A549 (cell line): ENCODE data around the gene IRX3.

Experiments used
- CBX2 ChIP-seq: fragments of 200-600 bp; sonication (generic); IDR thresholded peaks from 2 replicates; pipeline ENCODE4 v1.6.1; 2016; ENCODE audit warnings: low read depth, mild to moderate bottlenecking, borderline replicate concordance
- CHD2 ChIP-seq: fragments of 150-350 bp; IDR thresholded peaks from 2 replicates; pipeline ENCODE4 v1.6.1; 2014; ENCODE audit warnings: low read length; ENCODE audit not compliant: partially characterized antibody
- CTCF ChIP-seq: fragments of >200 bp; sonication (Bioruptor Twin); formaldehyde crosslinking; IDR thresholded peaks from 3 replicates; pipeline ENCODE4 v1.5.1; 2016
- HDAC2 ChIP-seq: fragments of 200-600 bp; sonication (generic); IDR thresholded peaks from 2 replicates; pipeline ENCODE4 v1.6.1; 2016
- MAX ChIP-seq: IDR thresholded peaks from 2 replicates; pipeline ENCODE4 v1.6.1; 2012
- NR3C1 ChIP-seq: fragments of >200 bp; sonication (Bioruptor Twin); formaldehyde crosslinking; IDR thresholded peaks from 3 replicates; pipeline ENCODE4 v1.6.1; 2017
- POLR2A ChIP-seq: IDR thresholded peaks from 2 replicates; pipeline ENCODE4 v1.6.1; 2012; ENCODE audit warnings: mild to moderate bottlenecking, low read length
- RAD21 ChIP-seq, 2 experiments: fragments of >200 bp in 1 of 2; sonication (Bioruptor Twin) in 1 of 2; formaldehyde crosslinking in 1 of 2; IDR thresholded peaks in 1 of 2; conservative IDR thresholded peaks in 1 of 2; 2 replicates in 1 of 2; 3 replicates in 1 of 2; pipeline ENCODE4 v1.6.1; 2012 to 2018; ENCODE audit warnings: inconsistent platforms in 1 of 2
- REST ChIP-seq: fragments of 200-600 bp; sonication (generic); IDR thresholded peaks from 2 replicates; pipeline ENCODE4 v1.6.1; 2016; ENCODE audit warnings: antibody characterized with exemption, mild to moderate bottlenecking, moderate library complexity
- SREBF2 ChIP-seq: fragments of 450-650 bp; IDR thresholded peaks from 2 replicates; pipeline ENCODE4 v1.6.1; 2014; ENCODE audit warnings: mild to moderate bottlenecking, moderate library complexity

GRCh38 chr16:54265575-54266107, 20.9 kb downstream of the IRX3 start:
- TF ChIP-seq CTCF, result no peak
- TF ChIP-seq POLR2A, result no peak
- no peak for TF ChIP-seq CHD2
- no peak for TF ChIP-seq RAD21 (conservative IDR thresholded peaks at IDR 0.05 in 1 of 2, IDR thresholded peaks at IDR 0.05 in 1 of 2)
- TF ChIP-seq HDAC2, result no peak
- no peak for TF ChIP-seq REST
- no peak for TF ChIP-seq NR3C1
- no peak for TF ChIP-seq SREBF2
- TF ChIP-seq CBX2, result no peak
- TF ChIP-seq MAX, result no peak
